ENCODE data around the gene CCDC33. TPM values are rescaled to one million over a fixed set of nuclear protein-coding genes. Genes with fewer than 3 reads are reported as not detected.

CCDC33 gene
- polyA plus RNA-seq, 3 donors from 2014 or later = not detected

DNA sequence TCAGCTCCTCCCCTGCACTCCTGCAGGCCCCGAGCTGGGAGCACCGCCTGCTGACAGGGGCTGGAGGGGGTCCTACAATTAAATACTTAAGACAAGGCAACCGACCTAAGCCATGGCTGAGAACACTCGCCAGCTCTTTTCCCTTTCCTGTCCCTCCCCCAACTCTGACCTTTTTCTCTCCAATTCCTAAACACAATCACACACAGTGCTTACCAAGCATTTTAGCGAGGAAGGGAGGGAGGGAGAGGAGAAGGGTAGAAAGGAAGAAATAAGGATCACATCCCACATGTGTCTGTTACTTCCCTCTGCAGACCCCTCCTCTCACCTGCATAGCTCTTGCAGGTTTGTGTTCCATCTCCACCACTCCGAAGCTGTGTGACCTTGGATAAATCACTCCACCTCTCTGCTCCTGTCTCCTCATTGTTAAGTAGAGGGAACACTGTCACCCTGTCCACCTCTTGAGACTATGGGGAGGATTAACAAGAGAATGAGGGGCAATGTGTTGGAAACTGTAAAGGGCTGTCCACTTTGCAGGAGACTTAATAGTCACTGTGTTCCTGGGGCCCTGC is 67.7 kb downstream of the CCDC33 start:
- Mint-ChIP-seq H3K36me3 (no peaks in the 10 kb centered on the region), H3K4me3 (no peak overlapping the region), H3K27ac (no peak overlapping the region), H3K4me1 (no peaks in the 10 kb centered on the region), H3K27me3 (ENCODE audit: low read depth in 3 of 3) (peaks cover 5 to 15% (median 7%) of the 10 kb centered on the region in 3 donors), H3K9me3 (no peaks in the 10 kb centered on the region)
- DNase-seq = no peak

- Mint-ChIP-seq H3K27me3 (ENCODE audit: low read depth in 3 of 3) (peaks cover 5 to 15% (median 7%) of the 10 kb centered on the region in 3 donors), H3K36me3 (no peaks in the 10 kb centered on the region), H3K9me3 (no peaks in the 10 kb centered on the region), H3K4me1 (no peaks in the 10 kb centered on the region), H3K27ac (no peak overlapping the region), H3K4me3 (no peak overlapping the region)
- DNase-seq = no peak
Measured at GRCh38 chr15:74304431-74304830, 68.3 kb downstream of the CCDC33 start.

GRCh38 chr15:74305687-74306086 is 69.6 kb downstream of the CCDC33 start:
- H3K4me1 Mint-ChIP-seq = no peaks in the 10 kb centered on the region
- no peaks in the 10 kb centered on the region for H3K9me3 Mint-ChIP-seq
- no peaks in the 10 kb centered on the region for H3K36me3 Mint-ChIP-seq
- no peak for DNase-seq
- no peak overlapping the region for H3K27ac Mint-ChIP-seq
- no peak overlapping the region for H3K4me3 Mint-ChIP-seq
- H3K27me3 Mint-ChIP-seq (ENCODE audit: low read depth in 3 of 3) = peaks cover 5 to 15% (median 6%) of the 10 kb centered on the region in 3 donors

DNA sequence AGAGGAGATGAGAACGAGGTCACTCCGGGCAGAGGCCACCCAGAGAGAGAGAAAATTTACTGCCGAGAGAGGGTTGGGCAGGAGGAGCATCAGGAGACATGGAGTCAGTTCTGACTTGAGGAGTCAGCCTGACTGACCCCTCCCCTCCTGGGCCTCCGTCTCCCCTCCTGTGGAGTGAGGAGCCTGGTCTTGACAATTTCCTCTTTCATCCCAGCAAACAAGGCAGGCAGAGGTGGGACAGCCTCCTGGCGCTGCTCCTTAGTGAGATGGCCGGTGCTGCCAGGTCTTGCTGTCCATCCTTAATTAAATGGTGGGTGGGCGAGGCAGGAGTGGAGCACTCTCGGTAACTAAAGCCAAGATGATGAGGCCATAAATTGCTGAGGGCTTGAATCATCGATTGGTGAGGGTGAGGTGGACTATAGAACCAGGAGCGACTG is 70.7 kb downstream of the CCDC33 start:
- Mint-ChIP-seq H3K36me3 (no peaks in the 10 kb centered on the region), H3K27me3 (ENCODE audit: low read depth in 3 of 3) (peaks cover 5 to 8% (median 7%) of the 10 kb centered on the region in 3 donors), H3K4me1 (no peaks in the 10 kb centered on the region), H3K27ac (peak overlapping the region in 1 of 6 donors; percentile 76), H3K9me3 (no peaks in the 10 kb centered on the region), H3K4me3 (no peak overlapping the region)
- no peak for DNase-seq

- Mint-ChIP-seq H3K27ac (no peak overlapping the region), H3K4me1 (no peaks in the 10 kb centered on the region)
Measured at GRCh38 chr15:74307827-74308811, 72.0 kb downstream of the CCDC33 start.

GRCh38 chr15:74311734-74312444 is 75.8 kb downstream of the CCDC33 start:
- no peak for DNase-seq
- no peak overlapping the region for H3K4me3 Mint-ChIP-seq
- no peaks in the 10 kb centered on the region for H3K9me3 Mint-ChIP-seq
- H3K27me3 Mint-ChIP-seq (ENCODE audit: low read depth in 3 of 3) = peaks cover 2 to 6% (median 4%) of the 10 kb centered on the region in 3 donors
- no peaks in the 10 kb centered on the region for H3K36me3 Mint-ChIP-seq
- H3K27ac Mint-ChIP-seq = no peak overlapping the region
- H3K4me1 Mint-ChIP-seq = peaks cover 23 to 25% of the 10 kb centered on the region in 2 donors

More at GRCh38 chr15:74307827-74308811, 72.0 kb downstream of the CCDC33 start:
- Mint-ChIP-seq H3K9me3 (no peaks in the 10 kb centered on the region), H3K4me3 (no peak overlapping the region), H3K27me3 (ENCODE audit: low read depth in 3 of 3) (peaks cover 5 to 8% (median 8%) of the 10 kb centered on the region in 3 donors), H3K36me3 (no peaks in the 10 kb centered on the region)
- DNase-seq = peak in 1 of 3 donors; percentile 8

GRCh38 chr15:74312445-74313007 is 76.4 kb downstream of the CCDC33 start:
- H3K36me3 Mint-ChIP-seq = no peaks in the 10 kb centered on the region
- H3K4me1 Mint-ChIP-seq = peaks cover 23 to 28% of the 10 kb centered on the region in 2 donors
- DNase-seq = no peak
- no peak overlapping the region for H3K27ac Mint-ChIP-seq
- H3K27me3 Mint-ChIP-seq (ENCODE audit: low read depth in 3 of 3) = peaks cover 2 to 6% (median 4%) of the 10 kb centered on the region in 3 donors
- H3K4me3 Mint-ChIP-seq = no peak overlapping the region
- no peaks in the 10 kb centered on the region for H3K9me3 Mint-ChIP-seq

DNA sequence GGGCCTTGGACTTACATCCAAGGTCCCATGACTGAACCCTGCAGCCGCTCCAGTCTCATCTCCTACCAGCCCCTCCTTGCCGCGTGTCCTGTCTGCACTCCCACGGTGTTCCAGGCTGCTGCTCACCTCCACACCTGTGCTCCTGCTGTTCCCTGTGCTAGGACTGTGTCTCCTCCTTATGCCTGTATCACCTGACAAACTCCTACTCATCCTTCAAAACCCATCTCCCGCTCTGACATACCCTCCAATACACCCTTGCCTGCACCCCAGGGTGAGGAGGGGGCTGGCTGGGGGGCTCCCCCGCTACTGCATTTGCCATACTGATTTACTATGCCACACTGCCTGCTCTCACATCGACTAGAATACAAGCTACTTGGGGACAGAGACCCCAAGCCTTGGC is 77.8 kb downstream of the CCDC33 start:
- Mint-ChIP-seq H3K36me3 (no peaks in the 10 kb centered on the region), H3K9me3 (no peaks in the 10 kb centered on the region), H3K27me3 (ENCODE audit: low read depth in 3 of 3) (peaks cover 2 to 6% (median 4%) of the 10 kb centered on the region in 3 donors), H3K4me1 (peaks cover 23 to 28% of the 10 kb centered on the region in 2 donors), H3K4me3 (no peak overlapping the region), H3K27ac (peak overlapping the region in 1 of 6 donors; percentile 1)
- no peak for DNase-seq

DNA sequence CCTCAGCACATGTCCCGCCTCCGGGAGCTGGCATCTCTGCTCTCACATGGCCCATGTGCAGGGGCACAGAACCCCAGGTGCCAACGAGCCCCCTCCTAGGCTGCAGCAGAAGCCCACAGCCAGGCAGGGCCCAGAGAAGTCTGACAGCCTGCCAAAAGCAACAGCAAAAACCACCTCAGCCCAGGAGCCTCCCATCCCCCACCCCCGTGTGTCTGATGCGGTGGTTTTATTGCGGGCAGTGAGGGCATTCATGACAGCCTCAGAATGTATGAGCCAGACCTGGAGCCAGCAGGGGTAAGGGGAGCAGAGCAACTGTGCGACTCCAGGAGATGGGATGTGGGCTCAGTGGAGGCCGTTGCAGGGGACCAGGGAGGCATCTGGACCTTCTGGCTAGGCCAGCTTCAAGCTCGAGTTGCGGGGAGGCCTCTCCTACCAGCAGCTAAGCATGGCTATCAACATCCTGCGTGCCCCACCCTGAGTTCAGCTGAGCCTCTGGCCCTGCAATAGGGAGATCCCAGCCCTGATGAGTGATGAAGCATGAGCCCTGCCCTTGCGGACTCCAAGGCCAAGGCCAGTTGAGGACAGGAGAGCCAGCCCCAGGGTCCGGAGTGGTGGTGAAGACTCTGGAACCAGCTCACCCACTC is 78.8 kb downstream of the CCDC33 start:
- Mint-ChIP-seq H3K4me1 (peaks cover 23 to 28% of the 10 kb centered on the region in 2 donors), H3K9me3 (no peaks in the 10 kb centered on the region), H3K27me3 (ENCODE audit: low read depth in 3 of 3) (peaks cover 2 to 6% (median 3%) of the 10 kb centered on the region in 3 donors), H3K27ac (peak overlapping the region; percentile 59 to 89 (median 73)), H3K4me3 (peak overlapping the region; percentile 12 to 68 (median 25)), H3K36me3 (no peaks in the 10 kb centered on the region)
- peak; percentile 18 to 26 (median 21) for DNase-seq

DNA sequence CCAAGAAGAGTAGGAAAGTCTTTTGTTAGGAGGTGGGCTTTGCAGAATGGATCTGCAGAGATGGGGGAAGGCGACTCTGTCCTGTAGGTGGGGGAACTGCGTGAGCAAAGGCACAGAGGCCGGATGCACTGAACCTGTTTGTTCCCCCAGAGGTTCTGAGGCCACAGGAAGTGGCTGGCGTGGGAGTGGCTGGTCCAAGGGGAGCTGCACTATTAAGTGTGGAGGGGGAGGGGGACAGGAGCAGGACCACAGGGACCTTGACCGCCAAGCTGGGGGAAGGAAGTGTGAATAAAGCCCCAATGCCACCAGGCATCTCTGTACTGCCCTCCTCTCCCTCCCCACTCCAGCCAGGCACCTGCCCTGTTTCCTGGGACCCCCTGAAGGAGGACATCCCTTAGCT is 79.5 kb downstream of the CCDC33 start:
- H3K4me3 Mint-ChIP-seq = peak overlapping the region; percentile 12 to 74 (median 57)
- H3K4me1 Mint-ChIP-seq = peaks cover 23 to 28% of the 10 kb centered on the region in 2 donors
- peaks cover 2 to 6% (median 2%) of the 10 kb centered on the region in 3 donors for H3K27me3 Mint-ChIP-seq (ENCODE audit: low read depth in 3 of 3)
- peak; percentile 17 to 24 (median 20) for DNase-seq
- H3K36me3 Mint-ChIP-seq = no peaks in the 10 kb centered on the region
- H3K27ac Mint-ChIP-seq = peak overlapping the region; percentile 66 to 89 (median 78)
- no peaks in the 10 kb centered on the region for H3K9me3 Mint-ChIP-seq

GRCh38 chr15:74316141-74316540 is 80.0 kb downstream of the CCDC33 start:
- peak overlapping the region in 1 of 6 donors; percentile 34 for H3K27ac Mint-ChIP-seq
- no peak for DNase-seq
- peak overlapping the region in 1 of 5 donors; percentile 74 for H3K4me3 Mint-ChIP-seq
- H3K36me3 Mint-ChIP-seq = no peaks in the 10 kb centered on the region
- no peaks in the 10 kb centered on the region for H3K9me3 Mint-ChIP-seq
- peaks cover 23 to 28% of the 10 kb centered on the region in 2 donors for H3K4me1 Mint-ChIP-seq
- peaks cover 2 to 6% (median 2%) of the 10 kb centered on the region in 3 donors for H3K27me3 Mint-ChIP-seq (ENCODE audit: low read depth in 3 of 3)

DNA sequence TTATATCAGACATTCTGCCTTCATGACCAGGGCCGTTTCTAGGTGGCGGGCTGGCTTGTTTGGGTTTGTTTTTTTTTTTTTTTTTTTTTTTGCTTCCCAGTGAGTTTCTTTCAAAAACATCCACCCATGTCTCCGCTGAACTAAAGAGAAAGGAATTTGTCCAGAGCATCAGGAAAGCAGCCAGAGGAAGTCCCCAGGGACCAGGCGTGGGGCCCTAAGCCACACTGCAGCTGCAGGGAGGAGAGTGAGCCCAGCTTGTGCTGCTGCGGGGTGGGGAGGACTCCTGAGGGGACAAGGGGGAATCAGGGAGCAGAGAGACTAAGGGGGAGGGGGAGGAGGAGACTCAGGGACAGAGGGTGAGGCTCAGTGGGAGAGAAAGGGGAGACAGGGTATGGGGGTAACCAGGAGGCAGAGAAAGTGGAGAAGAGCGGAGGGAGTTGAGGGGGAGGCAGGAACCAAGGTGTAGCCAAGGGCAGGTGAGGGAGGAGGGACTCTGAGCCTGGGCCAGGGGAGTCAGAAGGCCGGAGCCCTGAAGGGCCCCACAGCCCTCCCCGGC is 81.8 kb downstream of the CCDC33 start:
- no peaks in the 10 kb centered on the region for H3K36me3 Mint-ChIP-seq
- no peak overlapping the region for H3K4me3 Mint-ChIP-seq
- no peak for DNase-seq
- no peaks in the 10 kb centered on the region for H3K9me3 Mint-ChIP-seq
- peaks cover 23 to 28% of the 10 kb centered on the region in 2 donors for H3K4me1 Mint-ChIP-seq
- H3K27me3 Mint-ChIP-seq (ENCODE audit: low read depth in 3 of 3) = peaks cover 0 to 6% (median 2%) of the 10 kb centered on the region in 3 donors
- H3K27ac Mint-ChIP-seq = peak overlapping the region in 1 of 6 donors; percentile 64

Data from immature natural killer cell (primary cell).